HepG2 (cell line): Measurements from ENCODE around the gene ONECUT1. TPM values are rescaled to one million over a fixed set of nuclear protein-coding genes. Genes with fewer than 3 reads are reported as not detected.

ENCODE experiments used
- ATAC-seq: fragments of 200-7000 bp; cut with Tn5 transposase; 3 replicates; pipeline ENCODE4 v1.9.1; 2020; ENCODE audit warnings: mild to moderate bottlenecking, moderate library complexity
- BruUV-seq: library from RNA; stranded (reverse); fragments of 400-500 nt; replicated peaks from 2 replicates; lab custom pipeline; 2021; lab: Mats Ljungman, UMichigan
- CTCF ChIA-PET: fragments of 300-600 bp; formaldehyde crosslinking; extraction: SDS; loops from one replicate; lab custom pipeline; 2021; ENCODE audit warnings: low total read pairs, inconsistent platforms, low intra/inter-chr PET ratio; lab: Yijun Ruan, JAX
- POLR2A ChIA-PET: fragments of 350-600 bp; sonication (Branson Sonifier 250); formaldehyde crosslinking; loops from one replicate; lab custom pipeline; 2020; ENCODE audit warnings: antibody characterized with exemption, inconsistent platforms; lab: Yijun Ruan, JAX
- DNase-seq: peaks from one replicate; pipeline ENCODE4 v3.0.0-alpha.2; 2015; ENCODE audit warnings: low spot score
- FAIRE-seq: peaks from 3 replicates; lab custom pipeline; 2011; peaks lifted over from hg19 to GRCh38; lab: Jason Lieb, UNC
- H2AFZ ChIP-seq: one replicate; pipeline ENCODE4 v1.6.1; 2011; ENCODE audit warnings: low read length, inconsistent platforms
- H3K27ac ChIP-seq: fragments of 300-600 bp; 3 replicates; pipeline ENCODE4 v1.8.0; 2011; ENCODE audit warnings: mixed run types, mild to moderate bottlenecking, mixed read lengths, low read length, inconsistent platforms; ENCODE audit not compliant: insufficient read depth; ENCODE audit errors: extremely low read length
- H3K27me3 ChIP-seq, 2 experiments: fragments of 200-600 bp in 1 of 2; 2 replicates in 1 of 2; 3 replicates in 1 of 2; pipeline versions ENCODE4 v1.6.0 to v1.8.0; 2011; ENCODE audit warnings: low read length in 2 of 2, mild to moderate bottlenecking in 2 of 2, moderate library complexity in 2 of 2, inconsistent platforms in 1 of 2; ENCODE audit not compliant: insufficient read depth in 2 of 2, control insufficient read depth in 1 of 2
- H3K36me3 ChIP-seq, 2 experiments: fragments of 200-600 bp in 1 of 2; replicated peaks in 1 of 2; 2 replicates in 1 of 2; 3 replicates in 1 of 2; pipeline versions ENCODE4 v1.5.1 to v1.8.0; 2011; ENCODE audit warnings: low read length in 2 of 2, inconsistent platforms in 1 of 2; ENCODE audit not compliant: insufficient read depth in 2 of 2, control insufficient read depth in 1 of 2
- H3K4me1 ChIP-seq: 2 replicates; pipeline ENCODE4 v1.5.1; 2012; ENCODE audit warnings: low read length, inconsistent platforms; ENCODE audit not compliant: insufficient read depth
- H3K4me2 ChIP-seq: 2 replicates; pipeline ENCODE4 v1.6.0; 2011; ENCODE audit warnings: low read depth, low read length, inconsistent platforms
- H3K4me3 ChIP-seq, 3 experiments: fragments of 200-600 bp in 1 of 3; sonication (generic), shearing (Covaris generic) in 1 of 3; replicated peaks in 1 of 3; 2 replicates each; pipeline ENCODE4 v1.5.1; 2011 to 2016; ENCODE audit warnings: low read length in 3 of 3, inconsistent platforms in 2 of 3, low read depth in 2 of 3, mild to moderate bottlenecking in 2 of 3, control low read depth in 1 of 3, mixed read lengths in 1 of 3; ENCODE audit not compliant: insufficient read depth in 1 of 3
- H3K79me2 ChIP-seq: one replicate; pipeline ENCODE4 v1.6.1; 2011; ENCODE audit warnings: low read length, inconsistent platforms; ENCODE audit not compliant: insufficient read depth
- H3K9ac ChIP-seq: 2 replicates; pipeline ENCODE4 v1.6.0; 2011; ENCODE audit warnings: mild to moderate bottlenecking, low read depth, low read length, inconsistent platforms; ENCODE audit not compliant: insufficient read depth
- H3K9me3 ChIP-seq: 2 replicates; pipeline ENCODE4 v1.5.1; 2012; ENCODE audit warnings: mild to moderate bottlenecking, low read length
- H4K20me1 ChIP-seq: 2 replicates; pipeline ENCODE4 v1.6.0; 2011; ENCODE audit warnings: inconsistent platforms, mild to moderate bottlenecking, low read length, moderate library complexity; ENCODE audit not compliant: insufficient read depth
- KDM1A ChIP-seq: IDR thresholded peaks from 2 replicates; pipeline ENCODE4 v1.6.1; 2016; ENCODE audit warnings: missing compliant biosample characterization
- NCOR1 ChIP-seq: fragments of 200-600 bp; sonication (generic); IDR thresholded peaks from 2 replicates; pipeline ENCODE4 v1.7.0; 2017; ENCODE audit warnings: antibody characterized with exemption, low read length, borderline replicate concordance
- ZNF350 ChIP-seq: sonication (generic); formaldehyde crosslinking; IDR thresholded peaks from 2 replicates; pipeline ENCODE4 v1.4.0; 2020; ENCODE audit warnings: mild to moderate bottlenecking, low read depth, missing genetic modification reagents, borderline replicate concordance
- ZNF367 ChIP-seq: sonication (generic); formaldehyde crosslinking; IDR thresholded peaks from 2 replicates; pipeline ENCODE4 v1.4.0; 2020; ENCODE audit warnings: missing genetic modification reagents, borderline replicate concordance
- ZNF614 ChIP-seq: IDR thresholded peaks from 2 replicates; pipeline ENCODE4 v1.6.1; 2018; ENCODE audit warnings: missing biosample characterization, missing genetic modification reagents, inconsistent platforms, borderline replicate concordance
- WGBS: methylation state at CpG from one replicate; pipeline ENCODE4 v1.1.6; 2017; ENCODE audit warnings: low lambda C conversion rate; 5-methylcytosine and 5-hydroxymethylcytosine counted together
- in situ Hi-C: cut with HindIII; loops from 2 replicates; pipeline ENCODE4 v1.10.0; 2017; ENCODE audit warnings: low pct_unique_long_range_greater_than_20kb; ENCODE audit not compliant: extremely low pct_ligation_motif_present
- intact Hi-C: fragments of 100-400 bp; cut with micrococcal nuclease; formaldehyde crosslinking; loops from one replicate; pipeline ENCODE4 v1.10.0; 2022; ENCODE audit not compliant: unreplicated experiment
- polyA plus RNA-seq, 8 experiments: library from polyadenylated mRNA; depleted of rRNA in 3 of 8; stranded (reverse) in 7 of 8; unstranded in 1 of 8; fragments of >200 nt; fragmentation: Illumina TruSeq in 4 of 8; extraction: Trizol in 4 of 8; gene quantifications; 2 replicates each; pipeline versions ENCODE4 v1.2.1 to v1.2.3, GENCODE V29; 2011 to 2016; ENCODE audit warnings: low read depth in 4 of 8, missing spikeins in 1 of 8, mixed read lengths in 1 of 8; ENCODE audit not compliant: insufficient read depth in 1 of 8
- total RNA-seq, 5 experiments: library from RNA; depleted of rRNA; stranded (reverse); fragments of >200 nt; fragmentation: Illumina TruSeq; extraction: Trizol; gene quantifications; 2 replicates each; pipeline ENCODE4 v1.2.3, GENCODE V29; 2016; ENCODE audit warnings: low read depth in 1 of 5
- TF ChIP-seq, protein P1 (sequence below): sonication (generic); IDR thresholded peaks from 2 replicates; pipeline ENCODE4 v1.6.1; 2016; ENCODE audit warnings: low read depth, borderline replicate concordance

ONECUT1 gene
- total and polyA plus RNA-seq, 2 of the 13 experiments (the other 11 are each of a cell fraction or from before 2014, with no cell fraction given), result 3.5 to 9.1 TPM

DNA sequence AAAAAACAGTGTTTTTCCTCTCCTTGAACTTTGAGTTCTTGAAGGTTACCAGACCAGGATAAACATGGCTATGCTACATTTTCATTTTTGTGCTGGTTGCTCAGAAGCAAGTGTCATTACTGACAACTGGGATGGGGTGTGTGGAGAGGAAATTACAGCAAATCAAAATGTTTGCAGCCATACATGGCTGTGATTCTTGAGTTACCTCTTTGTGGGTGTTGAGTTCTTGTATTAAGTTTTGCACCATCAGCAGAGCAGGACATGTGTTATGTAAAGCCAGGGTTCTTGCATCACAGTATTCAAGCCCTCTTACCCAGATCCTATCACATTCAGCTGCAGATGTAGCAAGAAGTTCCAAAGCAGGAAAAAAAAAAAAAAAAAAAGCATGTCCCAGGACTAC is 57.0 kb downstream of the ONECUT1 start (continued):
- TF ChIP-seq ZNF614 (CRISPR knock-in tag) (no peak), KDM1A (no peak), ZNF350 (CRISPR knock-in tag) (no peak), NCOR1 (peak; percentile 60; the same call in 1 of the 2 replicates)

DNA sequence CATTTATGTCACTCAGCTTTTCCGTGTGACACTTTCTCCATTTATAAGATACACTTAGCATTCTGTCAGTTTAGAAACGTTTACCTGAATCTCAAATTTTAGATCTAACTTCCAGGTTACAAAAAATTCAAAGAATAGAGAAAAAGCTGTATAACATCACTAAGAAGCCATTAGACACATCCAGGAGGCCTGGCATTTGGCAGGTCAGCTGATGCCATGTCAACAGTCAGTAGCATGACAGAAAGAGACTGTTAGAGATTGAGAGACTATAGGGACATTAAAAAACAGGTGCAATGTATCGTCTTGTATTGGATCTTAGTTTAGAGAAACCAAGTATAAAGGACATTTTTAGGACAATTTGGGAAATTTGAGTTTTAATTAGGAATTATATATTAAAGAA is 57.6 kb downstream of the ONECUT1 start:
- Histone ChIP-seq H3K9me3 (no peaks in the 10 kb centered on the region), H3K79me2 (no peaks in the 10 kb centered on the region), H3K9ac (no peak overlapping the region)
- DNase-seq (no peak), FAIRE-seq (no peak)
- CTCF ChIA-PET, result no interaction called here
- TF ChIP-seq, protein P1, sequence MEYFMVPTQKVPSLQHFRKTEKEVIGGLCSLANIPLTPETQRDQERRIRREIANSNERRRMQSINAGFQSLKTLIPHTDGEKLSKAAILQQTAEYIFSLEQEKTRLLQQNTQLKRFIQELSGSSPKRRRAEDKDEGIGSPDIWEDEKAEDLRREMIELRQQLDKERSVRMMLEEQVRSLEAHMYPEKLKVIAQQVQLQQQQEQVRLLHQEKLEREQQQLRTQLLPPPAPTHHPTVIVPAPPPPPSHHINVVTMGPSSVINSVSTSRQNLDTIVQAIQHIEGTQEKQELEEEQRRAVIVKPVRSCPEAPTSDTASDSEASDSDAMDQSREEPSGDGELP, result peak; percentile 71; the same call in 1 of the 2 replicates
- TF ChIP-seq ZNF367, result no peak
- TF ChIP-seq, all 625 proteins: peak for 1
- Histone ChIP-seq H2AFZ (no peak overlapping the region), H3K27me3 (no peaks in the 10 kb centered on the region), H3K36me3 (no peaks in the 10 kb centered on the region), H3K4me1 (peaks cover 37% of the 10 kb centered on the region), H4K20me1 (no peaks in the 10 kb centered on the region), H3K4me3 (no peak overlapping the region), H3K27ac (peak overlapping the region; percentile 55), H3K4me2 (no peak overlapping the region; the same call in 1 of the 2 replicates)
- POLR2A ChIA-PET, result interaction anchor here (0.7 kb wide), 1 partner anchor 198 kb away, joined by 5 read pairs; no protein-coding TSS in a partner anchor
- ATAC-seq, result no peak
- WGBS, result 33% methylated on average over 3 of the region's 3 CpGs
- in situ Hi-C loops (loop anchor here (5.0 kb wide), 1 partner anchor 480 kb away; no protein-coding TSS in a partner anchor), intact Hi-C loops (loop anchor here (5.0 to 10.0 kb wide), 3 partner anchors 80 to 548 kb away; partner anchors contain the start of gene MYO5A)
- BruUV-seq, result no TSS peak
